Measurements from ENCODE around the gene ARFGAP3. TPM values are rescaled to one million over a fixed set of nuclear protein-coding genes. Genes with fewer than 3 reads are reported as not detected.

Gene ARFGAP3
- total RNA-seq, 1 experiment from 2014 or later = 27.0 TPM

DNA sequence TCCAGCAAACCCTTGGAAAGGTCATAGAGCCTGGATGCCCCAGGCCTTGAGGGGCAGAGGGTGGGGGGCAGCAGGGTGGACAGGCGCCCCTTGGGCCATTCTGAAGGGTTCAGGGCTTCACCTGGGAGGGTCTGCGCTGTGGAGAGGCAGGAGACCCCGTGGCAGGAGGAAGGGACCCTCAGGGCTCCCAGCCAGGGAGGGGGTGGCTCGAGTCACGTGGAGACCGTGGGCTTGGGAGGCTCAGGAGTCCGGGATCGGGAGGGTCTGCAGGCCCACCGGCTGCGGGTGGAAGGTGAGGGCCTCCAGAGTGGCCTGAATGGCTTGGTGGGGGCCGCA is 87.9 kb downstream of the ARFGAP3 start:
- ATAC-seq (no peak), DNase-seq (ENCODE audit: low read depth, low spot score) (no peak)
- intact Hi-C loops (cut with micrococcal nuclease; ENCODE audit: unreplicated experiment) (no loop called here), in situ Hi-C loops (cut with HindIII; ENCODE audit: low pct_unique_long_range_greater_than_20kb, low sequenced_read_pairs) (no loop called here)
- TF ChIP-seq TCF7L2 (IDR thresholded peaks at IDR 0.05; ENCODE audit: low read depth, low read length) = no peak
- no peak for TF ChIP-seq SIN3A (IDR thresholded peaks at IDR 0.05; ENCODE audit: borderline replicate concordance, insufficient read depth, low read depth, low read length)
- TF ChIP-seq, protein P1, sequence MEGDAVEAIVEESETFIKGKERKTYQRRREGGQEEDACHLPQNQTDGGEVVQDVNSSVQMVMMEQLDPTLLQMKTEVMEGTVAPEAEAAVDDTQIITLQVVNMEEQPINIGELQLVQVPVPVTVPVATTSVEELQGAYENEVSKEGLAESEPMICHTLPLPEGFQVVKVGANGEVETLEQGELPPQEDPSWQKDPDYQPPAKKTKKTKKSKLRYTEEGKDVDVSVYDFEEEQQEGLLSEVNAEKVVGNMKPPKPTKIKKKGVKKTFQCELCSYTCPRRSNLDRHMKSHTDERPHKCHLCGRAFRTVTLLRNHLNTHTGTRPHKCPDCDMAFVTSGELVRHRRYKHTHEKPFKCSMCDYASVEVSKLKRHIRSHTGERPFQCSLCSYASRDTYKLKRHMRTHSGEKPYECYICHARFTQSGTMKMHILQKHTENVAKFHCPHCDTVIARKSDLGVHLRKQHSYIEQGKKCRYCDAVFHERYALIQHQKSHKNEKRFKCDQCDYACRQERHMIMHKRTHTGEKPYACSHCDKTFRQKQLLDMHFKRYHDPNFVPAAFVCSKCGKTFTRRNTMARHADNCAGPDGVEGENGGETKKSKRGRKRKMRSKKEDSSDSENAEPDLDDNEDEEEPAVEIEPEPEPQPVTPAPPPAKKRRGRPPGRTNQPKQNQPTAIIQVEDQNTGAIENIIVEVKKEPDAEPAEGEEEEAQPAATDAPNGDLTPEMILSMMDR (IDR thresholded peaks at IDR 0.05) = no peak
- TF ChIP-seq, protein P2, sequence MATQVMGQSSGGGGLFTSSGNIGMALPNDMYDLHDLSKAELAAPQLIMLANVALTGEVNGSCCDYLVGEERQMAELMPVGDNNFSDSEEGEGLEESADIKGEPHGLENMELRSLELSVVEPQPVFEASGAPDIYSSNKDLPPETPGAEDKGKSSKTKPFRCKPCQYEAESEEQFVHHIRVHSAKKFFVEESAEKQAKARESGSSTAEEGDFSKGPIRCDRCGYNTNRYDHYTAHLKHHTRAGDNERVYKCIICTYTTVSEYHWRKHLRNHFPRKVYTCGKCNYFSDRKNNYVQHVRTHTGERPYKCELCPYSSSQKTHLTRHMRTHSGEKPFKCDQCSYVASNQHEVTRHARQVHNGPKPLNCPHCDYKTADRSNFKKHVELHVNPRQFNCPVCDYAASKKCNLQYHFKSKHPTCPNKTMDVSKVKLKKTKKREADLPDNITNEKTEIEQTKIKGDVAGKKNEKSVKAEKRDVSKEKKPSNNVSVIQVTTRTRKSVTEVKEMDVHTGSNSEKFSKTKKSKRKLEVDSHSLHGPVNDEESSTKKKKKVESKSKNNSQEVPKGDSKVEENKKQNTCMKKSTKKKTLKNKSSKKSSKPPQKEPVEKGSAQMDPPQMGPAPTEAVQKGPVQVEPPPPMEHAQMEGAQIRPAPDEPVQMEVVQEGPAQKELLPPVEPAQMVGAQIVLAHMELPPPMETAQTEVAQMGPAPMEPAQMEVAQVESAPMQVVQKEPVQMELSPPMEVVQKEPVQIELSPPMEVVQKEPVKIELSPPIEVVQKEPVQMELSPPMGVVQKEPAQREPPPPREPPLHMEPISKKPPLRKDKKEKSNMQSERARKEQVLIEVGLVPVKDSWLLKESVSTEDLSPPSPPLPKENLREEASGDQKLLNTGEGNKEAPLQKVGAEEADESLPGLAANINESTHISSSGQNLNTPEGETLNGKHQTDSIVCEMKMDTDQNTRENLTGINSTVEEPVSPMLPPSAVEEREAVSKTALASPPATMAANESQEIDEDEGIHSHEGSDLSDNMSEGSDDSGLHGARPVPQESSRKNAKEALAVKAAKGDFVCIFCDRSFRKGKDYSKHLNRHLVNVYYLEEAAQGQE (IDR thresholded peaks at IDR 0.05; ENCODE audit: insufficient read depth in 1 of 2, low read depth in 2 of 2, low read length in 1 of 2) = no peak
- no peak for TF ChIP-seq POLR2AphosphoS5 (IDR thresholded peaks at IDR 0.05; ENCODE audit: low read depth, low read length)
- Histone ChIP-seq H3K36me3 (ENCODE audit: control insufficient read depth, insufficient read depth, low read length) (no peaks in the 10 kb centered on the region), H3K27me3 (ENCODE audit: control insufficient read depth, insufficient read depth, low read length) (no peaks in the 10 kb centered on the region), H3K4me1 (ENCODE audit: control insufficient read depth, insufficient read depth, low read length) (no peaks in the 10 kb centered on the region), H3K27ac (ENCODE audit: low read length) (no peak overlapping the region), H3K9me3 (ENCODE audit: control insufficient read depth, insufficient read depth, low read depth, low read length) (no peaks in the 10 kb centered on the region), H3K4me3 (ENCODE audit: low read depth in 2 of 2, low read length in 2 of 2) (no peak overlapping the region)
- ChIA-PET CTCF (no interaction called here), POLR2A (no interaction called here)
- BruUV-seq (replicated peaks) = no TSS peak

DNA sequence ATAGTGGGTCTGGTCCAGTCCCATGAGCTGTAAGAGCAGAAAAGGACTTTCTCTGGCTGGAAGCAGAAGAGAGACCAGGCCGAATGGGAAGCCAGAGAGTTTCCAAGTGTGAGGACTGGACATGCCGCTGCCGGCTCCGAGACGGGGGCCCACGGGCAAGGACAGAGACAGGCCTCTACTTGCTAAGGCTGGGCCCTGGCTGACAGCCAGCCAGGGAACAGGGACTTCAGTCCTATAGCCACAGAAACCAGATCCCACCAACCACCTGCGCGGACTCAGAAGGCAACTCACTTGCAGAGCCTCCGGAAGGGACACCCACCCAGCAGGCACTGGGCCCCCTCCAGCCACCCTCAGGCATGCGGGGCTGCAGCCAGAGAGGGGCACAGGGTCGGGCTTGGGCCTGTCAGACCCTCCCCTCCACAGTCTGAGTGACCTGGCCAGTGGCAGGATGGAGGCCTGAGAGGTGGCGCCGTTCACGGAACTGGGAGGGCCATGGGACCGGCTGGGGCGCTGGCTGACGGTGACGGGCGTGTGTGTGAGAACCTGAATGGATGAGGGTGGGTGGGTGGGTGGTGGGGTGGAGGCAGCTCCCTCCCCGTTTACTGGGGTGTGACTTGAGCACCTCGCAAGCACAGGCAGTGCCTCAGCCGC is 88.6 kb downstream of the ARFGAP3 start:
- BruUV-seq (replicated peaks) = no TSS peak
- ATAC-seq = no peak
- CTCF ChIA-PET = no interaction called here
- POLR2A ChIA-PET = no interaction called here
- DNase-seq (ENCODE audit: low read depth, low spot score) = no peak
- Histone ChIP-seq H3K4me3 (ENCODE audit: low read depth in 2 of 2, low read length in 2 of 2) (no peak overlapping the region), H3K4me1 (ENCODE audit: control insufficient read depth, insufficient read depth, low read length) (no peaks in the 10 kb centered on the region), H3K36me3 (ENCODE audit: control insufficient read depth, insufficient read depth, low read length) (no peaks in the 10 kb centered on the region), H3K9me3 (ENCODE audit: control insufficient read depth, insufficient read depth, low read depth, low read length) (no peaks in the 10 kb centered on the region), H3K27me3 (ENCODE audit: control insufficient read depth, insufficient read depth, low read length) (no peaks in the 10 kb centered on the region), H3K27ac (ENCODE audit: low read length) (no peak overlapping the region)
- intact Hi-C loops (cut with micrococcal nuclease; ENCODE audit: unreplicated experiment) = no loop called here
- TF ChIP-seq, protein P2 (IDR thresholded peaks at IDR 0.05; ENCODE audit: insufficient read depth in 1 of 2, low read depth in 2 of 2, low read length in 1 of 2) = no peak
- TF ChIP-seq POLR2AphosphoS5 (IDR thresholded peaks at IDR 0.05; ENCODE audit: low read depth, low read length) (no peak), SIN3A (IDR thresholded peaks at IDR 0.05; ENCODE audit: borderline replicate concordance, insufficient read depth, low read depth, low read length) (no peak)
- TF ChIP-seq, protein P1 (IDR thresholded peaks at IDR 0.05) = no peak
- in situ Hi-C loops (cut with HindIII; ENCODE audit: low pct_unique_long_range_greater_than_20kb, low sequenced_read_pairs) = no loop called here
